Activated naive CD4-positive, alpha-beta T cell (primary cell): ENCODE results near the gene ABHD12.

ENCODE experiments used
- DNase-seq, 4 experiments: peaks; one replicate each; lab custom pipeline; 2025; lab: John Stamatoyannopoulos, UW

Gene ABHD12

GRCh38 chr20:25277051-25277801 lies 113.4 kb downstream of the ABHD12 start:
- DNase-seq, result no peak

- no peak for DNase-seq
Observed at GRCh38 chr20:25276533-25277050, 114.0 kb downstream of the ABHD12 start.

GRCh38 chr20:25275813-25276532 lies 114.7 kb downstream of the ABHD12 start:
- no peak for DNase-seq

GRCh38 chr20:25274891-25275812 lies 115.5 kb downstream of the ABHD12 start:
- no peak for DNase-seq

GRCh38 chr20:25274481-25274880 lies 116.2 kb downstream of the ABHD12 start:
- no peak for DNase-seq

- no peak for DNase-seq
Observed at GRCh38 chr20:25273541-25274358, 116.9 kb downstream of the ABHD12 start.

- DNase-seq, result no peak
Observed at GRCh38 chr20:25273046-25273445, 117.6 kb downstream of the ABHD12 start.

GRCh38 chr20:25272223-25273000 lies 118.2 kb downstream of the ABHD12 start:
- no peak for DNase-seq

GRCh38 chr20:25271486-25272222 lies 119.0 kb downstream of the ABHD12 start:
- DNase-seq, result no peak

GRCh38 chr20:25270829-25271251 lies 119.8 kb downstream of the ABHD12 start:
- DNase-seq, result no peak

GRCh38 chr20:25269833-25270170 lies 120.8 kb downstream of the ABHD12 start:
- no peak for DNase-seq

- DNase-seq, result no peak
Observed at GRCh38 chr20:25269057-25269832, 121.4 kb downstream of the ABHD12 start.

GRCh38 chr20:25260770-25261437 lies 129.7 kb downstream of the ABHD12 start:
- DNase-seq, result peak in 2 of 4 experiments; percentile 9 to 53

GRCh38 chr20:25259788-25260254 lies 130.8 kb downstream of the ABHD12 start:
- peak in 1 of 4 experiments; percentile 14 for DNase-seq

GRCh38 chr20:25259358-25259757 lies 131.3 kb downstream of the ABHD12 start:
- no peak for DNase-seq

GRCh38 chr20:25258828-25259227 lies 131.8 kb downstream of the ABHD12 start:
- no peak for DNase-seq

GRCh38 chr20:25258476-25258805 lies 132.2 kb downstream of the ABHD12 start:
- no peak for DNase-seq

- no peak for DNase-seq
Observed at GRCh38 chr20:25257756-25258475, 132.7 kb downstream of the ABHD12 start.
